CD8-positive, alpha-beta memory T cell (primary cell): ENCODE measurements around the gene NYAP1. TPM values are rescaled to one million over a fixed set of nuclear protein-coding genes. Genes with fewer than 3 reads are reported as not detected.
A peak's percentile ranks its signal among the peaks of the same experiment; 100 is the strongest.
"Not testable (repeated sequence)": the region's sequence is repeated elsewhere in the genome, so short reads cannot be mapped to it uniquely, and the experiment has no call there.

ENCODE experiments used
- CTCF ChIA-PET: fragments of 350-600 bp; sonication (Branson Sonifier 250); formaldehyde crosslinking; loops from one replicate; lab custom pipeline; 2021; ENCODE audit warnings: antibody characterized with exemption; lab: Charles Lee
- POLR2A ChIA-PET: fragments of 350-600 bp; sonication (Branson Sonifier 250); formaldehyde crosslinking; loops from one replicate; lab custom pipeline; 2021; ENCODE audit warnings: antibody characterized with exemption; lab: Charles Lee
- DNase-seq, 5 donors: peaks; one replicate each; pipeline versions ENCODE4 v3.0.0 to v3.0.0-alpha.2; 2020 to 2022; ENCODE audit warnings: mixed read lengths in 1 of 5
- H3K27ac ChIP-seq: one replicate; pipeline ENCODE4 v1.7.0; 2013; ENCODE audit warnings: low read depth, mild to moderate bottlenecking, low read length, moderate library complexity
- H3K27me3 ChIP-seq: 2 replicates; pipeline ENCODE4 v1.7.0; 2013; ENCODE audit warnings: low read length, mild to moderate bottlenecking; ENCODE audit not compliant: insufficient read depth, poor library complexity, severe bottlenecking
- H3K36me3 ChIP-seq: 2 replicates; pipeline ENCODE4 v1.7.0; 2013; ENCODE audit warnings: mild to moderate bottlenecking, low read length, moderate library complexity; ENCODE audit not compliant: insufficient read depth
- H3K4me1 ChIP-seq: 2 replicates; pipeline ENCODE4 v1.7.0; 2013; ENCODE audit warnings: mild to moderate bottlenecking, low read length, moderate library complexity; ENCODE audit not compliant: insufficient read depth
- H3K4me3 ChIP-seq: 2 replicates; pipeline ENCODE4 v1.7.0; 2013; ENCODE audit warnings: mild to moderate bottlenecking, low read length
- H3K9me3 ChIP-seq: 2 replicates; pipeline ENCODE4 v1.7.0; 2013; ENCODE audit warnings: mild to moderate bottlenecking, low read length
- H3K27ac Mint-ChIP-seq, 8 donors: one replicate each; pipeline ENCODE4 v1.8.0; 2020 to 2021; ENCODE audit warnings: mixed read lengths in 8 of 8, mild to moderate bottlenecking in 6 of 8, inconsistent platforms in 3 of 8, moderate library complexity in 3 of 8
- H3K27me3 Mint-ChIP-seq, 2 donors: one replicate each; pipeline ENCODE4 v1.8.0; 2020 to 2021; ENCODE audit warnings: mixed read lengths in 2 of 2, mild to moderate bottlenecking in 1 of 2, moderate library complexity in 1 of 2
- H3K36me3 Mint-ChIP-seq, 3 donors: one replicate each; pipeline ENCODE4 v1.8.0; 2020 to 2021; ENCODE audit warnings: mixed read lengths in 3 of 3, inconsistent platforms in 1 of 3, mild to moderate bottlenecking in 1 of 3
- H3K4me1 Mint-ChIP-seq, 3 donors: one replicate each; pipeline ENCODE4 v1.8.0; 2020 to 2021; ENCODE audit warnings: mixed read lengths in 3 of 3, inconsistent platforms in 1 of 3, mild to moderate bottlenecking in 1 of 3
- H3K4me3 Mint-ChIP-seq, 7 donors: one replicate each; pipeline ENCODE4 v1.8.0; 2020 to 2021; ENCODE audit warnings: mixed read lengths in 7 of 7, mild to moderate bottlenecking in 6 of 7, moderate library complexity in 4 of 7, inconsistent platforms in 2 of 7
- H3K9me3 Mint-ChIP-seq, 5 donors: one replicate each; pipeline ENCODE4 v1.8.0; 2020 to 2022; ENCODE audit warnings: mixed read lengths in 5 of 5, mild to moderate bottlenecking in 3 of 5, moderate library complexity in 2 of 5, inconsistent platforms in 1 of 5
- polyA plus RNA-seq: library from polyadenylated mRNA; unstranded; fragments of 300-500 nt; fragmentation: Illumina TruSeq; gene quantifications from one replicate; pipeline ENCODE4 v1.2.3, GENCODE V29; 2021
- total RNA-seq, 2 experiments: library from RNA; stranded (reverse); gene quantifications; one replicate each; pipeline ENCODE4 v1.2.3, GENCODE V29; 2021

NYAP1 gene
- total and polyA plus RNA-seq, 3 experiments from 2014 or later: 0.13 to 0.18 TPM; not detected in 1

DNA sequence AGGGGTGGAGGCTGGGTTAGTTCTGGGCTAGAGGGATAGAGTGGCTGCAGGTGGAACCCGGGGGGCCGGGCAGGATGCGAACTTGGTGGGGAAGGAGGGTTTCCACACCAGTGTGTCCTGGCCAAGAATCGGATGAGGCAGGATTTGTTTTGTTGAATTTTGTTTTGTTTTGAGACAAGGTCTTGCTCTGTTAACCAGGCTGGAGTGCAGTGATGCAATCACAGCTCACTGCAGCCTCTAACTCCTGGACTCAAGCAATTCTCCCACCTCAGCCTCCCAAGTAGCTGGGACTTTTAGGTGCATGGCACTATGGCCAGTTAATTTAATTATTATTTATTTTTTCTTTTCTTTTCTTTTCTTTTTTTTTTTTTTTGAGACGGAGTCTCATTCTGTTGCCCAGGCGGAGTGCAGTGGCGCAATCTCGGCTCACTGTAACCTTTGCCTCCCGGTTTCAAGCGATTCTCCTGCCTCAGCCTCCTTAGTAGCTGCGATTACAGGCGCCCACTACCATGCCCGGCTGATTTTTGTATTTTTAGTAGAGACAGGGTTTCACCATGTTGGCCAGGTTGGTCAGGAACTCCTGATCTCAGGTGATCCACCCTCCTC is 34.4 kb upstream of the NYAP1 start:
- no peaks in the 10 kb centered on the region for H3K36me3 Mint-ChIP-seq
- no peaks in the 10 kb centered on the region for H3K9me3 Mint-ChIP-seq
- ChIA-PET POLR2A (interaction anchor here (0.8 to 2.1 kb wide), 3 partner anchors 13 to 22 kb away, joined by 3 to 12 read pairs (median 4); partner anchors contain the start of genes MEPCE, PPP1R35 and ZCWPW1), CTCF (interaction anchor here (0.7 to 3.1 kb wide), 3 partner anchors 12 to 139 kb away, joined by 3 to 13 read pairs (median 3); partner anchors contain the start of gene PPP1R35)
- Histone ChIP-seq H3K27ac (no peak overlapping the region), H3K4me1 (peaks cover 15% of the 10 kb centered on the region), H3K9me3 (no peaks in the 10 kb centered on the region), H3K27me3 (no peaks in the 10 kb centered on the region), H3K4me3 (no peak overlapping the region), H3K36me3 (no peaks in the 10 kb centered on the region)
- H3K4me3 Mint-ChIP-seq: peak overlapping the region in 1 of 7 donors; percentile 22
- peaks cover 0 to 14% (median 7%) of the 10 kb centered on the region in 3 donors for H3K4me1 Mint-ChIP-seq
- no peak for DNase-seq
- no peaks in the 10 kb centered on the region for H3K27me3 Mint-ChIP-seq
- H3K27ac Mint-ChIP-seq: peak overlapping the region in 1 of 8 donors; percentile 52

DNA sequence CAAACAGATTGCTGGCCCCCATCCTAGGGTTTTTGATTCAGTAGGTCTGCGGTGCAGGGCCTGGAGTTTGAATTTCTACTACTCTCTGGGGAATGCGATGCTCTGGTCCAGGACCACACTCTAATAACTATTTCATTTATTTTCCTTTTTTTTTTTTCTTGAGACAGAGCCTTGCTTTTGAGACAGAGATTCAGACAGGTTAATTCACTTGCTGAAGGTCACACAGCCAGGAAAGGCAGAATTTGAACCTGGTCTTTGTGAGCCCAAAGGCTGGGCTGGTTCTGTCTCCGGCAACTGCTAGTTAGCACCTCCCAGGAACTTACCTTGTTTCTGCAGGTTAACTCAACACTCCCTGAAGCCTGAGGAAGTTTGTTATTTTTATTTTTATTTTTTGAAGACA is 31.2 kb upstream of the NYAP1 start:
- Mint-ChIP-seq H3K27me3 (no peaks in the 10 kb centered on the region), H3K36me3 (peaks cover 0 to 7% (median 0%) of the 10 kb centered on the region in 3 donors), H3K9me3 (no peaks in the 10 kb centered on the region), H3K4me3 (peak overlapping the region in 1 of 7 donors; percentile 36), H3K27ac (peak overlapping the region in 2 of 8 donors; percentile 17 to 64), H3K4me1 (peaks cover 5 to 12% (median 9%) of the 10 kb centered on the region in 3 donors)
- no peak for DNase-seq
- Histone ChIP-seq H3K9me3 (no peaks in the 10 kb centered on the region), H3K27me3 (no peaks in the 10 kb centered on the region), H3K4me1 (peaks cover 11% of the 10 kb centered on the region), H3K27ac (no peak overlapping the region), H3K36me3 (no peaks in the 10 kb centered on the region), H3K4me3 (no peak overlapping the region)
- POLR2A ChIA-PET: interaction anchor here (0.6 kb wide), 2 partner anchors 16 to 921 kb away, joined by 3 to 8 read pairs; no protein-coding TSS in a partner anchor
- CTCF ChIA-PET: interaction anchor here (1.1 kb wide), 1 partner anchor 22 kb away, joined by 3 read pairs; no protein-coding TSS in a partner anchor

DNA sequence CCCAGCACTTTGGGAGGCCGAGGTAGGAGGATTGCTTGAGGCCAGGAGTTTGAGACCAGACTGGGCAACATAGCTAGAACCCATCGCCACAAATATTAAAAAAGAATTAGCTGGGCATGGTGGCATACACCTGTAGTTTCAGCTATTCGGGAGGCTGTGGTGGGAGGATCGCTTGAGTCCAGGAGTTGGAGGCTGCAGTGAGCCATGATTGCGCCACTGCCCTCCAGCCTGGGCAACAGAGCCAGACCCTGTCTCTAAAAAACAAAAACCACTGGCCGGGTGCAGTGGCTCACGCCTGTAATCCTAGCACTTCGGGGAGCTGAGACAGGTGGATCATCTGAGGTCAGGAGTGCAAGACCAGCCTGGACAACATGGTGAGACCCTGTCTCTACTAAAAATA is 29.9 kb upstream of the NYAP1 start:
- not testable (repeated sequence) for H3K27me3 Mint-ChIP-seq, H3K27me3 ChIP-seq, DNase-seq, H3K4me3 ChIP-seq, H3K9me3 Mint-ChIP-seq, H3K27ac ChIP-seq, H3K9me3 ChIP-seq, H3K36me3 ChIP-seq, H3K4me3 Mint-ChIP-seq
- Mint-ChIP-seq H3K36me3 (peaks cover 0 to 15% (median 5%) of the 10 kb centered on the region in 3 donors), H3K27ac (peak overlapping the region in 1 of 8 donors; percentile 79), H3K4me1 (peaks cover 5 to 12% (median 11%) of the 10 kb centered on the region in 3 donors)
- peaks cover 11% of the 10 kb centered on the region for H3K4me1 ChIP-seq
- ChIA-PET CTCF (interaction anchor here (0.8 to 2.0 kb wide), 2 partner anchors 16 to 115 kb away, joined by 3 to 9 read pairs; no protein-coding TSS in a partner anchor), POLR2A (interaction anchor here (0.6 to 0.7 kb wide), 2 partner anchors 24 to 238 kb away, joined by 3 read pairs; no protein-coding TSS in a partner anchor)

DNA sequence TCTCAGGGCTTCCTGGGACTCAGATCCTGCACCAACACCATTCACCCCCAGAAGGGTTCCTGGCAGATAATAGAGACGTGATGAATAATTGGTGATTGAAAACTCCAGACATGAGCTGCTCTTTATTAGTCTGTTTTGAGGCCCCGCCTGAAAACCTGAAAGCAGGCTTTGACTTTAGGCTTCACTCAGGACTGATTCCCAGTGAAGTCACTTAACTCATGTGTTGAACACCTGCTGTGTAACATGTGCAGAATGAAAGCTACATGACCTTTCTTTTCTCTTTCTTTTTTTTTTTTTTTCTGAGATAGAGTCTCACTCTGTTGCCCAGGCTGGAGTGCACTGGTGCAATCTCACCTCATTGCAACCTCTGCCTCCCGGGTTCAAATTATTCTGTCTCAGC is 28.5 kb upstream of the NYAP1 start:
- no peaks in the 10 kb centered on the region for H3K9me3 Mint-ChIP-seq
- POLR2A ChIA-PET: no interaction called here

DNA sequence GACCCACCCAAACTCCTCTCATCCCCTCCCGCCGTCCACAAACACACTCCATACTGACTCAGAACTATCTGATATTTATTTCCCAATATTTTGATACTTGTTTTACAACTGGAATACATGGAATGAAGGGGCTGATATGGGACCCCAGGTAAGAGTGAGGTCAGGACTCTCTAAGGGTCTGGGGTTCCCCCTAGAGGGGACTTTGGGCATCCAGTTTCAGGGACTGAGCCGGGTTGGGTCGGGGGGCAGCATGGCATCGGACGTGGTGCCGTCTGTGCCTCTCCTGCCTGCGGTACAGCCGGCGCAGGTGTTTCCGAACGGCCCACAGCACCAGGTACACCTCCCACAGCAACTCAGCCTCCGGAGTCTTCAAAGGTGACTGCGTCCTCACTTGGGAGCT is 27.2 kb upstream of the NYAP1 start:
- Mint-ChIP-seq H3K4me1 (peaks cover 4 to 5% (median 5%) of the 10 kb centered on the region in 3 donors), H3K4me3 (no peak overlapping the region), H3K27ac (no peak overlapping the region), H3K9me3 (no peaks in the 10 kb centered on the region), H3K27me3 (no peaks in the 10 kb centered on the region), H3K36me3 (peaks cover 0 to 32% (median 5%) of the 10 kb centered on the region in 3 donors)
- ChIA-PET POLR2A (no interaction called here), CTCF (interaction anchor here (0.9 kb wide), 1 partner anchor 19 kb away, joined by 3 read pairs; no protein-coding TSS in a partner anchor)
- Histone ChIP-seq H3K36me3 (no peaks in the 10 kb centered on the region), H3K27ac (no peak overlapping the region), H3K4me1 (peaks cover 11% of the 10 kb centered on the region), H3K27me3 (no peaks in the 10 kb centered on the region), H3K9me3 (no peaks in the 10 kb centered on the region), H3K4me3 (no peak overlapping the region)
- no peak for DNase-seq

More for the DNA sequence above, 28.5 kb upstream of the NYAP1 start:
- Histone ChIP-seq H3K27ac (no peak overlapping the region), H3K27me3 (no peaks in the 10 kb centered on the region), H3K9me3 (no peaks in the 10 kb centered on the region), H3K4me3 (no peak overlapping the region), H3K36me3 (no peaks in the 10 kb centered on the region), H3K4me1 (peaks cover 11% of the 10 kb centered on the region)
- H3K36me3 Mint-ChIP-seq: peaks cover 0 to 19% (median 5%) of the 10 kb centered on the region in 3 donors
- H3K27me3 Mint-ChIP-seq: no peaks in the 10 kb centered on the region
- H3K4me3 Mint-ChIP-seq: no peak overlapping the region
- H3K4me1 Mint-ChIP-seq: peaks cover 5 to 11% (median 9%) of the 10 kb centered on the region in 3 donors
- DNase-seq: no peak
- H3K27ac Mint-ChIP-seq: peak overlapping the region in 1 of 8 donors; percentile 25
- CTCF ChIA-PET: interaction anchor here (0.7 to 2.0 kb wide), 5 partner anchors 14 to 131 kb away, joined by 3 to 9 read pairs (median 3); partner anchors contain the start of genes FBXO24 and LRCH4

DNA sequence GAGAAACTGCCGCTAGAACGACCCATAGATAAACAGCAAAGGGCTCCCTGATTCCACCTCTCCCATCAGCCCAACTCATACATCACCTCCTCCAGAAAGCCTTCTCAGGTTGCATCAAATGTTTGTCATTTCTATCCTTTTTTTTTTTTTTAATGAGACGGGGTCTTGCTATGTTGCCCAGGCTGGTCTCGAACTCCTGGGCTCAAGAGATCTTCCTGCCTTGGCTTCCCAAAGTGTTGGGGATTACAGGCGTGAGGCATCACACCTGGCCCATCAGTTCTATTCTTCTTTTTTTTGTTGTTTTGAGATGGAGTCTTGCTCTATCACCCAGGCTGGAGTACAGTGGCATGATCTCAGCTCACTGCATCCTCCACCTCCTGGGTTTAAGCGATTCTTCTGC is 26.7 kb upstream of the NYAP1 start:
- CTCF ChIA-PET: interaction anchor here (0.6 to 0.9 kb wide), 2 partner anchors 20 to 360 kb away, joined by 3 read pairs; no protein-coding TSS in a partner anchor

DNA sequence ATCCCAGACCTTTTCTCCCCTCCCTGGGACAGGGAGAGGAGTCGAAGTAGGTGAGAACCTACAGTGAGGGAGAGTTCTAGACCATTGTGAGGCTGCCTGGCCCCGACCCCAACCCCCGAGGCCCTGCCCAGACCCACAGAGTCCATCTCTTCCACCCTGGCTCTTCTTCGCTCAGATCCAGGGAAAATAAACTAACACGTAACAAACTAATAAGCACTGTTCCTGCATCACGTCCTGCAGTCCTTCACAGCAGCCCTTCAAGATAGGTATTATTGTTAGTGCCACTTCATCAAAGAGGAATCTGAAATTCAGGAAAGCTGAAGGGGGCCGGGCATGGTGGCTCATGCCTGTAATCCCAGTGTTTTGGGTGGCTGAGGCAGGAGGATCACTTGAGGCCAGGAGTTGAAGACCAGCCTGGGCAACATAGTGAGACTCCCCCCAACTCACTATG is 19.5 kb upstream of the NYAP1 start, which contains the start of gene SPACDR:
SPACDR (minus strand) TSS at position 51 of the 451 bp plus-strand sequence. CDS start 235 bp downstream, outside the sequence.
- POLR2A ChIA-PET: no interaction called here
- Mint-ChIP-seq H3K27ac (peak within 1 kb of the TSS in 3 of 8 donors; percentile 26 to 72 (median 63)), H3K27me3 (no peaks in the 10 kb centered on the region), H3K4me3 (no peak within 1 kb of the TSS), H3K9me3 (no peaks in the 10 kb centered on the region), H3K36me3 (peaks cover 0 to 58% (median 3%) of the 10 kb centered on the region in 3 donors), H3K4me1 (peaks cover 2 to 7% (median 3%) of the 10 kb centered on the region in 3 donors)
- DNase-seq: no peak
- Histone ChIP-seq H3K4me1 (peaks cover 3% of the 10 kb centered on the region), H3K4me3 (no peak within 1 kb of the TSS), H3K9me3 (no peaks in the 10 kb centered on the region), H3K36me3 (peaks cover 14% of the 10 kb centered on the region), H3K27me3 (no peaks in the 10 kb centered on the region), H3K27ac (no peak within 1 kb of the TSS)
- CTCF ChIA-PET: interaction anchor here (0.7 to 2.9 kb wide), 4 partner anchors 10 to 99 kb away, joined by 3 to 14 read pairs (median 8); no protein-coding TSS in a partner anchor

More for the DNA sequence above, 26.7 kb upstream of the NYAP1 start:
- no peaks in the 10 kb centered on the region for H3K27me3 ChIP-seq
- peaks cover 0 to 34% (median 7%) of the 10 kb centered on the region in 3 donors for H3K36me3 Mint-ChIP-seq
- H3K27ac ChIP-seq: no peak overlapping the region
- H3K27ac Mint-ChIP-seq: peak overlapping the region in 1 of 8 donors; percentile 3
- H3K4me1 Mint-ChIP-seq: peaks cover 4 to 5% (median 5%) of the 10 kb centered on the region in 3 donors
- H3K4me1 ChIP-seq: peaks cover 11% of the 10 kb centered on the region
- no peaks in the 10 kb centered on the region for H3K9me3 ChIP-seq
- DNase-seq: no peak
- no peaks in the 10 kb centered on the region for H3K9me3 Mint-ChIP-seq
- H3K27me3 Mint-ChIP-seq: no peaks in the 10 kb centered on the region
- no peak overlapping the region for H3K4me3 Mint-ChIP-seq
- no peak overlapping the region for H3K4me3 ChIP-seq
- POLR2A ChIA-PET: no interaction called here
- no peaks in the 10 kb centered on the region for H3K36me3 ChIP-seq
